ENCODE data around the gene CLEC1B. TPM values are rescaled to one million over a fixed set of nuclear protein-coding genes. Genes with fewer than 3 reads are reported as not detected.

Gene CLEC1B
- total RNA-seq, 1 donor from 2014 or later: not detected

DNA sequence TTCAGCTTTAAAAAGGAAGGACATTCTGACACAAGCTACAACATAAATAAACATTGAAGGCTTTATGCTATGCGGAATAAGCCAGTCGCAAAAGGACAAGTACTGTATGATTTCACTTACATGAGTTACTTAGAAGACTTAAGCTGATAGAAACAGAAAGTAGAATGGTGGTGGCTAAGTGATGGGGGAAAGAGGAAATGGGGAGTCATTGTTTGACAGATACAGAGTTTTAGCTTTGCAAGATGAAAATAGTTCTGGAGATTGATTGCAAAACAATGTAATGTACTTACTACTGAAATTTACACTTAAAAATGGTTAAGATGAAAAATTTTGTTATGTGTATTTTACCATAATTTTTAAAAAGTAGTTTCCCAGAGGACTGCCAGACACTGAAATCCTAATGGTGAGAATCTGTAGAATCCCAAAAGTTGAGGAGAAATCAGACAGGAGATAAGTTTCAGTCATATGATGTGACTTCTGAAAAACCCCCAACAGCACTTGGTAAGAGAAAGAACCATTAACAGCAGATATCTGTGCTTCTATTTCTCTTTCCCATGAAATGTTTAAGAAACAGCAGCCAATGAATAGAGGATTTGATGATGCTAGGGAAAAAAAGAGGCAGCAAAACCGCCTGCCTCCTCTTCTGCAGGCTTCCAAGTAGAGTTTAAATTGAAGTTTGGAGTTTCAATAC lies 50.2 kb downstream of the CLEC1B start:
- Mint-ChIP-seq H3K4me1 (no peaks in the 10 kb centered on the region), H3K4me3 (no peak overlapping the region), H3K27me3 (ENCODE audit: low read depth) (peaks cover 10% of the 10 kb centered on the region), H3K9me3 (no peaks in the 10 kb centered on the region), H3K36me3 (ENCODE audit: low read depth) (no peaks in the 10 kb centered on the region), H3K27ac (ENCODE audit: unreplicated experiment) (no peak overlapping the region)
- TF ChIP-seq, protein P1, sequence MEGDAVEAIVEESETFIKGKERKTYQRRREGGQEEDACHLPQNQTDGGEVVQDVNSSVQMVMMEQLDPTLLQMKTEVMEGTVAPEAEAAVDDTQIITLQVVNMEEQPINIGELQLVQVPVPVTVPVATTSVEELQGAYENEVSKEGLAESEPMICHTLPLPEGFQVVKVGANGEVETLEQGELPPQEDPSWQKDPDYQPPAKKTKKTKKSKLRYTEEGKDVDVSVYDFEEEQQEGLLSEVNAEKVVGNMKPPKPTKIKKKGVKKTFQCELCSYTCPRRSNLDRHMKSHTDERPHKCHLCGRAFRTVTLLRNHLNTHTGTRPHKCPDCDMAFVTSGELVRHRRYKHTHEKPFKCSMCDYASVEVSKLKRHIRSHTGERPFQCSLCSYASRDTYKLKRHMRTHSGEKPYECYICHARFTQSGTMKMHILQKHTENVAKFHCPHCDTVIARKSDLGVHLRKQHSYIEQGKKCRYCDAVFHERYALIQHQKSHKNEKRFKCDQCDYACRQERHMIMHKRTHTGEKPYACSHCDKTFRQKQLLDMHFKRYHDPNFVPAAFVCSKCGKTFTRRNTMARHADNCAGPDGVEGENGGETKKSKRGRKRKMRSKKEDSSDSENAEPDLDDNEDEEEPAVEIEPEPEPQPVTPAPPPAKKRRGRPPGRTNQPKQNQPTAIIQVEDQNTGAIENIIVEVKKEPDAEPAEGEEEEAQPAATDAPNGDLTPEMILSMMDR (conservative IDR thresholded peaks at IDR 0.05): no peak
- no peak for DNase-seq (ENCODE audit: low read depth, low spot score)

DNA sequence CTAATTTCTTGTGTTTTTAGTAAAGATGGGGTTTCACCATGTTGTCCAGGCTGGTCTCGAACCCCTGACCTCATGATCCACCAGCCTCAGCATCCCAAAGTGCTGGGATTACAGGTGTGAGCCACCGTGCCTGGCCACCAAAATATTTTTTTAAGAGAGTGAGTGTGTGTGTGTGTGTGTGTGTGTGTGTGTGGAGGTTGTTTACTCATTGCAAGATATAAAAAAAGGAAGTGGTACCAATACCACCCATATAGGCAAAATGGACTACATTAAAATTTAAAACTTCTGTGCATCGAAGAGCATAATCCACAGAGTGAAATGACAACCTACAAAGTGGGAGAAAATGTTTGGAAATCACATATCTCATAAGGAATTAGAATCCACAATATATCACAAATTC lies 51.2 kb downstream of the CLEC1B start:
- Mint-ChIP-seq H3K4me1 (no peaks in the 10 kb centered on the region), H3K27ac (ENCODE audit: unreplicated experiment) (no peak overlapping the region), H3K4me3 (no peak overlapping the region), H3K27me3 (ENCODE audit: low read depth) (peaks cover 20% of the 10 kb centered on the region), H3K36me3 (ENCODE audit: low read depth) (no peaks in the 10 kb centered on the region), H3K9me3 (no peaks in the 10 kb centered on the region)
- TF ChIP-seq, protein P1 (conservative IDR thresholded peaks at IDR 0.05): no peak
- no peak for DNase-seq (ENCODE audit: low read depth, low spot score)

DNA sequence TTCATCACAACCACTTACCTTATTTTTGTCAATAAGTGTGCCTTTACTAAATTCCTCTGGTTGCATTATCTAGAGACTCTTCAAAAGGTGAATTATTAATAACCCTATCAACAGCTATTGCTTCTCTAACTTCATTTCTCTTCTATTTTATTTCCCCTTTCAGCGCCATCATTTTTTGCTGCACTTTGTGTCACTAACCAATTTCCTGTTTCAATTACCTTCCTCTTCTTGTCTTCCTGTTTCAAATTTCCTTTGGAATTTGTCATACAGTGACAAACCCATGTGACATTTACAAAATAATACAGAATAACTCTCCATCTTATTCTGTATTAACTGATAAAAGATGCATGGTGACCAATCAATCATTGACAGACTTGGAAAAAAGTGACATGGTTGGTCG lies 54.5 kb downstream of the CLEC1B start:
- Mint-ChIP-seq H3K36me3 (ENCODE audit: low read depth) (no peaks in the 10 kb centered on the region), H3K9me3 (no peaks in the 10 kb centered on the region), H3K4me1 (no peaks in the 10 kb centered on the region), H3K27ac (ENCODE audit: unreplicated experiment) (no peak overlapping the region), H3K4me3 (no peak overlapping the region), H3K27me3 (ENCODE audit: low read depth) (peaks cover 34% of the 10 kb centered on the region)
- DNase-seq (ENCODE audit: low read depth, low spot score): no peak
- TF ChIP-seq, protein P1 (conservative IDR thresholded peaks at IDR 0.05): no peak

DNA sequence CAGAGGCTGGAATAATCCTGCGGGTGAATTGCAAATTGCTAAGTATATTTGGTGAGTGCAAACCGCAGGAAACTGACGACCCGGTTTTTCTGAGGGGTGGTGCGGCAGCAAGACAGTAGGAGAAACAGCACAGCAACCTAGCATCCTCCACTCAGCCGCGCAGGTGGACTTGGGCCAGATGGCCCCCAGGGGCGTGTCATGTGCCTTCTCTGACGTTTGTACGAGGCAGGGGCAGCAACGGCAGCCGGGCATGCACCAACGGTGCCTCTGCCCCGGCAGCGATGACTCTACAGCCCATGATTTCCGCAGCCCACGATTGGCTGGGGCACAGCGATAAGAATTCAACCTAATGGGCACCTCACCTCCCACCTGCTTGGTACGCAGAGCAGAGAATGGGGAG lies 55.7 kb downstream of the CLEC1B start:
- Mint-ChIP-seq H3K9me3 (no peaks in the 10 kb centered on the region), H3K4me1 (no peaks in the 10 kb centered on the region), H3K4me3 (no peak overlapping the region), H3K27ac (ENCODE audit: unreplicated experiment) (no peak overlapping the region), H3K36me3 (ENCODE audit: low read depth) (no peaks in the 10 kb centered on the region), H3K27me3 (ENCODE audit: low read depth) (peaks cover 34% of the 10 kb centered on the region)
- TF ChIP-seq, protein P1 (conservative IDR thresholded peaks at IDR 0.05): no peak
- no peak for DNase-seq (ENCODE audit: low read depth, low spot score)

Other genes starting within 250 kb of the CLEC1B start
- not detected in 2 replicates for gene CD69, start 238.2 kb downstream of the CLEC1B start, total RNA-seq
- gene KLRF1, start 171.6 kb downstream of the CLEC1B start, total RNA-seq: not detected in 2 replicates
- 0.19 TPM in 1 of 2 replicates, not detected in the other for gene CLEC2B, start 129.8 kb downstream of the CLEC1B start, total RNA-seq
- gene KLRF2, start 117.6 kb downstream of the CLEC1B start, total RNA-seq: not detected in 2 replicates
- gene CLEC2A, start 66.8 kb downstream of the CLEC1B start, total RNA-seq: not detected in 2 replicates
- gene CLEC12A, start 27.7 kb downstream of the CLEC1B start, total RNA-seq: not detected in 2 replicates
- gene CLEC12B, start 11.5 kb upstream of the CLEC1B start, total RNA-seq: not detected in 2 replicates
- not detected in 2 replicates for gene CLEC9A, start 31.6 kb upstream of the CLEC1B start, total RNA-seq
- gene CLEC1A, start 99.9 kb upstream of the CLEC1B start, total RNA-seq: not detected in 2 replicates
- gene CLEC7A, start 131.1 kb upstream of the CLEC1B start, total RNA-seq: not detected in 2 replicates
- not detected in 2 replicates for gene OLR1, start 173.0 kb upstream of the CLEC1B start, total RNA-seq
- not detected in 2 replicates for gene TMEM52B, start 179.9 kb upstream of the CLEC1B start, total RNA-seq
- gene GABARAPL1, start 213.8 kb upstream of the CLEC1B start, total RNA-seq: 16.0 and 17.4 TPM in 2 replicates

Data from neural crest cell (in vitro differentiated cells).